GM23248 (cell line): ENCODE data around the gene LPP. TPM values are rescaled to one million over a fixed set of nuclear protein-coding genes. Genes with fewer than 3 reads are reported as not detected.

Source experiments
- DNase-seq: peaks from one replicate; pipeline ENCODE4 v3.0.0-alpha.2; 2015
- H2AFZ ChIP-seq: fragments of 200-600 bp; sonication (generic); 2 replicates; pipeline ENCODE4 v1.6.1; 2016; ENCODE audit warnings: antibody characterized with exemption
- H3F3A ChIP-seq: fragments of 200-600 bp; sonication (generic); 2 replicates; pipeline ENCODE4 v1.6.1; 2016; ENCODE audit warnings: mild to moderate bottlenecking, antibody characterized with exemption, mixed run types; ENCODE audit not compliant: insufficient read depth
- H3K27ac ChIP-seq: fragments of 200-600 bp; sonication (generic); 2 replicates; pipeline ENCODE4 v1.5.1; 2016; ENCODE audit warnings: mild to moderate bottlenecking
- H3K27me3 ChIP-seq: fragments of 200-600 bp; sonication (generic); replicated peaks from 2 replicates; pipeline ENCODE4 v1.6.1; 2016; ENCODE audit warnings: mild to moderate bottlenecking; ENCODE audit not compliant: insufficient read depth
- H3K36me3 ChIP-seq: fragments of 200-600 bp; sonication (generic); 2 replicates; pipeline ENCODE4 v1.6.1; 2016; ENCODE audit warnings: low read depth, mild to moderate bottlenecking
- H3K4me1 ChIP-seq: fragments of 200-600 bp; sonication (generic); 2 replicates; pipeline ENCODE4 v1.6.1; 2016; ENCODE audit warnings: mild to moderate bottlenecking; ENCODE audit not compliant: insufficient read depth
- H3K4me2 ChIP-seq: fragments of 200-600 bp; sonication (generic); one replicate; pipeline ENCODE4 v1.6.1; 2016; ENCODE audit warnings: mild to moderate bottlenecking; ENCODE audit not compliant: unreplicated experiment
- H3K4me3 ChIP-seq: fragments of 200-600 bp; sonication (generic); 2 replicates; pipeline ENCODE4 v1.5.1; 2016; ENCODE audit warnings: mild to moderate bottlenecking
- H3K79me2 ChIP-seq: fragments of 200-600 bp; sonication (generic); 2 replicates; pipeline ENCODE4 v1.6.1; 2016; ENCODE audit warnings: mild to moderate bottlenecking; ENCODE audit not compliant: insufficient read depth
- H3K9ac ChIP-seq: fragments of 200-600 bp; sonication (generic); 2 replicates; pipeline ENCODE4 v1.6.1; 2016; ENCODE audit warnings: mild to moderate bottlenecking
- H3K9me2 ChIP-seq: fragments of 200-600 bp; sonication (generic); 2 replicates; pipeline ENCODE4 v1.6.1; 2016; ENCODE audit warnings: mixed run types, mild to moderate bottlenecking, moderate library complexity; ENCODE audit not compliant: insufficient read depth
- H3K9me3 ChIP-seq: fragments of 200-600 bp; sonication (generic); one replicate; pipeline ENCODE4 v1.6.1; 2017; ENCODE audit warnings: low read depth
- H4K20me1 ChIP-seq: fragments of 200-600 bp; sonication (generic); 2 replicates; pipeline ENCODE4 v1.6.0; 2016; ENCODE audit not compliant: insufficient read depth
- EZH2 ChIP-seq: fragments of 200-600 bp; sonication (generic); IDR thresholded peaks from 2 replicates; pipeline ENCODE4 v1.6.1; 2018; ENCODE audit warnings: antibody characterized with exemption, mild to moderate bottlenecking; ENCODE audit not compliant: insufficient read depth, poor library complexity, severe bottlenecking
- EZH2phosphoT487 ChIP-seq: fragments of 200-600 bp; sonication (generic); IDR thresholded peaks from 2 replicates; pipeline ENCODE4 v1.6.1; 2018; ENCODE audit warnings: antibody characterized with exemption, moderate library complexity, mild to moderate bottlenecking, low read depth; ENCODE audit not compliant: insufficient read depth
- WGBS, 2 experiments: methylation state at CpG; one replicate each; pipeline ENCODE4 v1.1.6; 2015 to 2017; ENCODE audit warnings: low lambda C conversion rate in 2 of 2, low coverage in 1 of 2; ENCODE audit errors: missing lambda C conversion rate in 2 of 2; 5-methylcytosine and 5-hydroxymethylcytosine counted together
- in situ Hi-C: fragments of 300-500 bp; cut with MboI; formaldehyde crosslinking; loops from 2 replicates; pipeline ENCODE4 v1.15.0; 2020
- polyA plus RNA-seq: library from polyadenylated mRNA; unstranded; fragments of >200 nt; fragmentation: Nextera tagmentation; extraction: Ambion mirVana; gene quantifications from 2 replicates; pipeline ENCODE4 v1.2.1, GENCODE V29; 2016
- total RNA-seq: library from RNA; depleted of rRNA; stranded (reverse); fragments of >200 nt; shearing (Covaris generic); gene quantifications from 2 replicates; pipeline ENCODE4 v1.2.3, GENCODE V29; 2014

LPP gene
- total and polyA plus RNA-seq, 2 experiments from 2014 or later, result 42.8 to 61.7 TPM

DNA sequence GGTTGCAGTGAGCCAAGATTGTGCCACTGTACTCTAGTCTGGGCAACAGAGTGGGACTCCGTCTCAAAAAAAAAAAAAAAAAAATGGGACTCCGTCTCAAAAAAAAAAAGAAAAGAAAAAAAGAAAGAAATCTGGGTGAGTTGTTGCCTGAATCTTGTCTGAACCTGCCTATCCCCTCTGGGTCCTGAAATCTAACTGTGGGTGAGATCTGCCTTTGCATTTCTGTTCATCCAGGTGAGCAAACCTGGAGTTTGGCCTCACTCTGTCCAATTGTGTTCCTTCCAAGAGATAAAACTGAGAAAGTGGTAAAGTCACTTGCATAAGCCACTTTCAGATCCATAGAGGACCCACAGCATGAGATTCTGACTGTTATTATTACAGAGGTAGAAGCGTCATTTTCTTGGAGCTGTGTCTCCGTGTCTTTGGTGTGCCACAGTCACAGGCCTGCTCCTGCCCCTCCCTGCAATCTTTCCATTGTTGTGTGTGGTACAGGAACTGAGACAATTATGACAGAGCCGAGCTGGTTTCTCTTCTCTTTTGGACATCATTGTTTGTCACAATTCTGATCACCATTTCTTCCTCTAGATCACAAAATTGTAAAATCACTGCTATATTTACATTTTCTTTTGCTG lies 235.9 kb downstream of the LPP start:
- Histone ChIP-seq H3K9me2 (no peaks in the 10 kb centered on the region), H4K20me1 (no peaks in the 10 kb centered on the region), H3K27me3 (no peaks in the 10 kb centered on the region), H3K79me2 (peaks cover 93% of the 10 kb centered on the region), H3K4me3 (no peak overlapping the region), H3F3A (no peaks in the 10 kb centered on the region), H3K4me2 (no peak overlapping the region), H3K27ac (no peak overlapping the region), H3K36me3 (no peaks in the 10 kb centered on the region), H3K9me3 (no peaks in the 10 kb centered on the region), H3K9ac (no peak overlapping the region), H3K4me1 (peaks cover 14% of the 10 kb centered on the region), H2AFZ (no peak overlapping the region)
- in situ Hi-C loops, result no loop called here
- peak; percentile 55 for DNase-seq
- TF ChIP-seq EZH2 (no peak), EZH2phosphoT487 (no peak)
- WGBS, 2 experiments, result 20 to 51% methylated on average over 3 to 5 of the region's 5 CpGs

- no peaks in the 10 kb centered on the region for H4K20me1 ChIP-seq
- no peaks in the 10 kb centered on the region for H3K9me3 ChIP-seq
- H3K36me3 ChIP-seq, result no peaks in the 10 kb centered on the region
- no peaks in the 10 kb centered on the region for H3K9me2 ChIP-seq
- no peaks in the 10 kb centered on the region for H3K27me3 ChIP-seq
- H3K79me2 ChIP-seq, result peaks cover 93% of the 10 kb centered on the region
- no peak overlapping the region for H3K27ac ChIP-seq
- H3K4me2 ChIP-seq, result no peak overlapping the region
- 55 to 65% methylated on average over 4 of the region's 4 CpGs for WGBS, 2 experiments
- in situ Hi-C loops, result no loop called here
- peaks cover 14% of the 10 kb centered on the region for H3K4me1 ChIP-seq
- TF ChIP-seq EZH2phosphoT487 (no peak), EZH2 (no peak)
- DNase-seq, result no peak
- H3K9ac ChIP-seq, result no peak overlapping the region
- H3F3A ChIP-seq, result no peaks in the 10 kb centered on the region
- H2AFZ ChIP-seq, result no peak overlapping the region
- no peak overlapping the region for H3K4me3 ChIP-seq
These were observed 236.4 kb downstream of the LPP start for GRCh38 chr3:188390343-188390718.

GRCh38 chr3:188390775-188391443 lies 237.0 kb downstream of the LPP start:
- TF ChIP-seq EZH2 (no peak), EZH2phosphoT487 (no peak)
- H3K4me1 ChIP-seq, result peaks cover 14% of the 10 kb centered on the region
- no peaks in the 10 kb centered on the region for H3K9me2 ChIP-seq
- H3F3A ChIP-seq, result no peaks in the 10 kb centered on the region
- H3K9ac ChIP-seq, result no peak overlapping the region
- no peak overlapping the region for H3K27ac ChIP-seq
- no peaks in the 10 kb centered on the region for H4K20me1 ChIP-seq
- H3K4me3 ChIP-seq, result no peak overlapping the region
- in situ Hi-C loops, result no loop called here
- no peak overlapping the region for H2AFZ ChIP-seq
- no peak overlapping the region for H3K4me2 ChIP-seq
- H3K9me3 ChIP-seq, result no peaks in the 10 kb centered on the region
- 78 to 82% methylated on average over 8 of the region's 8 CpGs for WGBS, 2 experiments
- H3K36me3 ChIP-seq, result no peaks in the 10 kb centered on the region
- no peaks in the 10 kb centered on the region for H3K27me3 ChIP-seq
- peaks cover 91% of the 10 kb centered on the region for H3K79me2 ChIP-seq
- peak; percentile 18 for DNase-seq

GRCh38 chr3:188391592-188391991 lies 237.6 kb downstream of the LPP start:
- no peaks in the 10 kb centered on the region for H3K9me2 ChIP-seq
- no peak overlapping the region for H3K4me3 ChIP-seq
- H3K9me3 ChIP-seq, result no peaks in the 10 kb centered on the region
- H4K20me1 ChIP-seq, result no peaks in the 10 kb centered on the region
- peaks cover 9% of the 10 kb centered on the region for H3K4me1 ChIP-seq
- no peak overlapping the region for H3K27ac ChIP-seq
- no peak overlapping the region for H3K9ac ChIP-seq
- no peak for DNase-seq
- WGBS, 2 experiments, result 97 to 100% methylated on average over 2 of the region's 2 CpGs
- in situ Hi-C loops, result no loop called here
- no peaks in the 10 kb centered on the region for H3F3A ChIP-seq
- H3K79me2 ChIP-seq, result peaks cover 87% of the 10 kb centered on the region
- TF ChIP-seq EZH2, result no peak
- no peak overlapping the region for H3K4me2 ChIP-seq
- no peaks in the 10 kb centered on the region for H3K36me3 ChIP-seq
- no peak overlapping the region for H2AFZ ChIP-seq
- no peaks in the 10 kb centered on the region for H3K27me3 ChIP-seq
